ENCODE data around the gene UNC13B. TPM values are rescaled to one million over a fixed set of nuclear protein-coding genes. Genes with fewer than 3 reads are reported as not detected.

The UNC13B gene
- total RNA-seq, 2 donors from 2014 or later, result 1.00 to 1.1 TPM

Other genes starting within 250 kb of the UNC13B start
- gene PHF24, start 203.7 kb upstream of the UNC13B start, total RNA-seq, result not detected
- gene DNAJB5, start 172.3 kb upstream of the UNC13B start, total RNA-seq, result 1 to 10 TPM; 1.7 to 5.0 TPM
- 100 to 1,000 TPM; 436 to 450 TPM for gene VCP, start 89.4 kb upstream of the UNC13B start, total RNA-seq
- 100 to 1,000 TPM in 1 of 2 donors, 10 to 100 TPM in 1; 74.9 to 185 TPM for gene FANCG, start 82.1 kb upstream of the UNC13B start, total RNA-seq
- gene PIGO, start 65.4 kb upstream of the UNC13B start, total RNA-seq, result 10 to 100 TPM; 23.7 to 24.5 TPM
- 100 to 1,000 TPM; 138 to 201 TPM for gene STOML2, start 58.9 kb upstream of the UNC13B start, total RNA-seq
- gene ATOSB, start 46.1 kb upstream of the UNC13B start, total RNA-seq, result 10 to 100 TPM; 13.1 to 19.6 TPM